Measurements from ENCODE around the gene SERINC3. TPM values are rescaled to one million over a fixed set of nuclear protein-coding genes. Genes with fewer than 3 reads are reported as not detected.

The SERINC3 gene
- polyA plus RNA-seq, 1 of the 3 experiments (the other 2 are of a cell fraction), result 105 TPM

- POLR2A ChIA-PET, result interaction anchor here (0.6 kb wide), 1 partner anchor 206 kb away, joined by 3 read pairs; no protein-coding TSS in a partner anchor
- DNase-seq, result no peak
- Histone ChIP-seq H2AFZ (ENCODE audit: low read depth) (no peak overlapping the region), H3K9me2 (no peaks in the 10 kb centered on the region), H3K79me2 (ENCODE audit: insufficient read depth) (peaks cover 82% of the 10 kb centered on the region), H3K27ac (ENCODE audit: low read depth in 2 of 2, low read length in 1 of 2) (peak overlapping the region in 1 of 2 experiments; percentile 14; a peak in 1 of 4 replicates), H3F3A (replicated peaks; ENCODE audit: insufficient read depth) (peaks cover 15% of the 10 kb centered on the region), H4K20me1 (ENCODE audit: insufficient read depth) (no peaks in the 10 kb centered on the region), H3K4me3 (ENCODE audit: low read depth in 2 of 2, low read length in 1 of 2) (no peak overlapping the region), H3K9ac (no peak overlapping the region), H3K36me3 (replicated peaks in 1 of 2; ENCODE audit: control insufficient read depth in 1 of 2, insufficient read depth in 2 of 2, low read length in 1 of 2) (no peaks in the 10 kb centered on the region), H3K9me3 (no peaks in the 10 kb centered on the region), H3K4me2 (no peak overlapping the region), H3K4me1 (ENCODE audit: control insufficient read depth in 1 of 2, insufficient read depth in 2 of 2, low read depth in 1 of 2, low read length in 1 of 2) (peaks cover 9 to 10% of the 10 kb centered on the region in 2 experiments), H3K27me3 (ENCODE audit: insufficient read depth) (no peaks in the 10 kb centered on the region)
- WGBS (ENCODE audit: low lambda C conversion rate), result 93% methylated on average over 3 of the region's 3 CpGs
- TF ChIP-seq TAF1 (IDR thresholded peaks at IDR 0.05; ENCODE audit: borderline replicate concordance, low read depth, low read length) (no peak), IRF3 (IDR thresholded peaks at IDR 0.05; ENCODE audit: low read depth, low read length) (no peak), REST (IDR thresholded peaks at IDR 0.05; ENCODE audit: low read depth, low read length) (no peak), MXI1 (IDR thresholded peaks at IDR 0.05; ENCODE audit: low read depth, low read length) (no peak), PBX3 (IDR thresholded peaks at IDR 0.05) (no peak), ELF1 (IDR thresholded peaks at IDR 0.05) (no peak), GABPA (IDR thresholded peaks at IDR 0.05; ENCODE audit: low read depth) (no peak), RAD21 (IDR thresholded peaks at IDR 0.05; ENCODE audit: low read length) (no peak), RXRA (IDR thresholded peaks at IDR 0.05; ENCODE audit: borderline replicate concordance, low read depth) (no peak), FOSL2 (IDR thresholded peaks at IDR 0.05; ENCODE audit: borderline replicate concordance, low read depth) (no peak), FOXM1 (IDR thresholded peaks at IDR 0.05; ENCODE audit: low read depth) (no peak), SIN3A (IDR thresholded peaks at IDR 0.05; ENCODE audit: borderline replicate concordance, low read depth, low read length) (no peak), RCOR1 (IDR thresholded peaks at IDR 0.05; ENCODE audit: low read length) (no peak), TEAD4 (IDR thresholded peaks at IDR 0.05; ENCODE audit: borderline replicate concordance, insufficient read depth) (no peak), FOXJ3 (CRISPR knock-in tag; IDR thresholded peaks at IDR 0.05) (no peak)
- TF ChIP-seq, protein P1, sequence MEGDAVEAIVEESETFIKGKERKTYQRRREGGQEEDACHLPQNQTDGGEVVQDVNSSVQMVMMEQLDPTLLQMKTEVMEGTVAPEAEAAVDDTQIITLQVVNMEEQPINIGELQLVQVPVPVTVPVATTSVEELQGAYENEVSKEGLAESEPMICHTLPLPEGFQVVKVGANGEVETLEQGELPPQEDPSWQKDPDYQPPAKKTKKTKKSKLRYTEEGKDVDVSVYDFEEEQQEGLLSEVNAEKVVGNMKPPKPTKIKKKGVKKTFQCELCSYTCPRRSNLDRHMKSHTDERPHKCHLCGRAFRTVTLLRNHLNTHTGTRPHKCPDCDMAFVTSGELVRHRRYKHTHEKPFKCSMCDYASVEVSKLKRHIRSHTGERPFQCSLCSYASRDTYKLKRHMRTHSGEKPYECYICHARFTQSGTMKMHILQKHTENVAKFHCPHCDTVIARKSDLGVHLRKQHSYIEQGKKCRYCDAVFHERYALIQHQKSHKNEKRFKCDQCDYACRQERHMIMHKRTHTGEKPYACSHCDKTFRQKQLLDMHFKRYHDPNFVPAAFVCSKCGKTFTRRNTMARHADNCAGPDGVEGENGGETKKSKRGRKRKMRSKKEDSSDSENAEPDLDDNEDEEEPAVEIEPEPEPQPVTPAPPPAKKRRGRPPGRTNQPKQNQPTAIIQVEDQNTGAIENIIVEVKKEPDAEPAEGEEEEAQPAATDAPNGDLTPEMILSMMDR (IDR thresholded peaks at IDR 0.05), result no peak
- TF ChIP-seq, protein P2, sequence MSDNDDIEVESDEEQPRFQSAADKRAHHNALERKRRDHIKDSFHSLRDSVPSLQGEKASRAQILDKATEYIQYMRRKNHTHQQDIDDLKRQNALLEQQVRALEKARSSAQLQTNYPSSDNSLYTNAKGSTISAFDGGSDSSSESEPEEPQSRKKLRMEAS (IDR thresholded peaks at IDR 0.05; ENCODE audit: low read depth), result no peak
- CTCF ChIA-PET, result interaction anchor here (0.6 to 1.6 kb wide), 2 partner anchors 74 to 151 kb away, joined by 3 read pairs; no protein-coding TSS in a partner anchor
Observed at GRCh38 chr20:44536175-44536574, 14.3 kb upstream of the SERINC3 start.

All from SK-N-SH (cell line).